Smooth muscle cell (in vitro differentiated cells): Measurements from ENCODE around the gene NEDD4L. TPM values are rescaled to one million over a fixed set of nuclear protein-coding genes. Genes with fewer than 3 reads are reported as not detected.

Source experiments
- DNase-seq: peaks from one replicate; lab custom pipeline; 2025; ENCODE audit not compliant: unreplicated experiment; lab: John Stamatoyannopoulos, UW
- H2AFZ ChIP-seq: fragments of 200-600 bp; sonication (generic); 2 replicates; pipeline ENCODE4 v1.6.0; 2016; ENCODE audit warnings: antibody characterized with exemption, low read depth, mild to moderate bottlenecking
- H3F3A ChIP-seq: fragments of 200-600 bp; sonication (generic); 2 replicates; pipeline ENCODE4 v1.6.0; 2017; ENCODE audit warnings: antibody characterized with exemption, low read depth
- H3K27ac ChIP-seq: fragments of 200-600 bp; sonication (generic); 2 replicates; pipeline ENCODE4 v1.5.1; 2016; ENCODE audit warnings: low read depth, mild to moderate bottlenecking
- H3K27me3 ChIP-seq: fragments of 200-600 bp; sonication (generic); 2 replicates; pipeline ENCODE4 v1.6.1; 2016; ENCODE audit warnings: low read depth, mild to moderate bottlenecking
- H3K36me3 ChIP-seq: fragments of 200-600 bp; sonication (generic); 2 replicates; pipeline ENCODE4 v1.5.1; 2016; ENCODE audit warnings: low read depth
- H3K4me1 ChIP-seq: fragments of 200-600 bp; sonication (generic); 2 replicates; pipeline ENCODE4 v1.5.1; 2016; ENCODE audit warnings: low read depth
- H3K4me2 ChIP-seq: fragments of 200-600 bp; sonication (generic); 2 replicates; pipeline ENCODE4 v1.6.0; 2016; ENCODE audit warnings: mild to moderate bottlenecking
- H3K4me3 ChIP-seq: fragments of 200-600 bp; sonication (generic); 2 replicates; pipeline ENCODE4 v1.5.1; 2016; ENCODE audit warnings: mild to moderate bottlenecking
- H3K79me2 ChIP-seq: fragments of 200-600 bp; sonication (generic); 2 replicates; pipeline ENCODE4 v1.6.0; 2016; ENCODE audit warnings: low read depth, mild to moderate bottlenecking
- H3K9ac ChIP-seq: fragments of 200-600 bp; sonication (generic); 2 replicates; pipeline ENCODE4 v1.6.0; 2016; ENCODE audit warnings: low read depth
- H3K9me3 ChIP-seq: fragments of 200-600 bp; sonication (generic); replicated peaks from 2 replicates; pipeline ENCODE4 v1.5.1; 2016; ENCODE audit warnings: low read depth
- H4K20me1 ChIP-seq: fragments of 200-600 bp; sonication (generic); 2 replicates; pipeline ENCODE4 v1.6.0; 2016; ENCODE audit warnings: low read depth
- WGBS: methylation state at CpG from one replicate; pipeline ENCODE4 v1.1.7; 2016; ENCODE audit warnings: low lambda C conversion rate; 5-methylcytosine and 5-hydroxymethylcytosine counted together
- polyA plus RNA-seq: library from polyadenylated mRNA; unstranded; fragments of >200 nt; fragmentation: Nextera tagmentation; extraction: Ambion mirVana; gene quantifications from 2 replicates; pipeline ENCODE4 v1.2.1, GENCODE V29; 2016
- total RNA-seq: library from RNA; depleted of rRNA; stranded (reverse); fragments of >200 nt; gene quantifications from 2 replicates; pipeline ENCODE4 v1.2.3, GENCODE V29; 2014
- TF ChIP-seq, protein P1 (sequence below): fragments of 200-600 bp; sonication (generic); IDR thresholded peaks from 2 replicates; pipeline ENCODE4 v1.5.1; 2017; ENCODE audit warnings: borderline replicate concordance, mild to moderate bottlenecking, antibody characterized with exemption; ENCODE audit not compliant: insufficient read depth, poor library complexity, severe bottlenecking

The NEDD4L gene
- total and polyA plus RNA-seq, 2 experiments from 2014 or later = 8.7 to 41.3 TPM

DNA sequence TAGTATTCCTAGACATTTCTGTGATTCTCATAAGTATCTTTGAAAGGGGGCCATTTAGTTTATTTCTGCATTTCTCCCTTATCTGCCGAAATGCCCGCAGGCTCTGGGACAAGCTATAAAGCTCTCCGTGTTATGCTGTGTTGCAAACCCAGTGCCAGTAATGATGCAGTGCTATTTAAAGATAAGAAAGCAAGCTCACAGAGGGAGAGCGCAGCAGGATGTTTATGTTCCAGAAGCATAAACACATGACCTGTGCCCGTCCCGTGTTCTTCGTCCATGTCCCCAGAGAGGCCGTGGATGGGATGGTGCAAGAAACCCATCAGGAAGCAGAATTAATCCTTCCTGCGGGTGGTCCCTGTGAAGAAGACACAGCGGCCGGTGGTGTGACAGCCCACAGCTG lies 99.4 kb downstream of the NEDD4L start:
- Histone ChIP-seq H3K9ac (no peak overlapping the region), H3K79me2 (no peaks in the 10 kb centered on the region), H3K4me3 (peak overlapping the region; percentile 27)

DNA sequence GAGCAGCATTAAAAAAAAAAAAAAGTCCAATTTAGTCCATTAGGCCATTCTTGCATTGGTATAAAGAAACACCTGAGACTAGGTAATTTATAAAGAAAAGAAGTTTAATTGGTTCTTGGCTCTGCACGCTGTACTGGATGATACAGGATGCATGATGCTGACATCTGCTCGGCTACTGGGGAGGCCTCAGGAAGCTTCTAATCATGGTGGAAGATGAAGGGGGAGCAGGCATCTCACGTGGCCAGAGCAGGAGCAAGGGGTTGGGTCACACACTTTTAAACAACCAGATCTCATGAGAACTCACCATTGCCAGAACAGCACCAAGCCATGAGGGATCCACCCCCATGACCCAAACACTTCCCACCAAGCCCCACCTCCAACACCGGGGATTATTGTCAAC lies 100.1 kb downstream of the NEDD4L start:
- no peaks in the 10 kb centered on the region for H3K9me3 ChIP-seq
- H3K4me1 ChIP-seq = no peaks in the 10 kb centered on the region
- no peak overlapping the region for H3K4me2 ChIP-seq
- H3K27ac ChIP-seq = no peak overlapping the region
- no peak for DNase-seq
- H3K27me3 ChIP-seq = no peaks in the 10 kb centered on the region
- no peaks in the 10 kb centered on the region for H3K79me2 ChIP-seq
- 94% methylated on average over 4 of the region's 4 CpGs for WGBS
- H3K9ac ChIP-seq = no peak overlapping the region
- H3K36me3 ChIP-seq = no peaks in the 10 kb centered on the region
- TF ChIP-seq, protein P1, sequence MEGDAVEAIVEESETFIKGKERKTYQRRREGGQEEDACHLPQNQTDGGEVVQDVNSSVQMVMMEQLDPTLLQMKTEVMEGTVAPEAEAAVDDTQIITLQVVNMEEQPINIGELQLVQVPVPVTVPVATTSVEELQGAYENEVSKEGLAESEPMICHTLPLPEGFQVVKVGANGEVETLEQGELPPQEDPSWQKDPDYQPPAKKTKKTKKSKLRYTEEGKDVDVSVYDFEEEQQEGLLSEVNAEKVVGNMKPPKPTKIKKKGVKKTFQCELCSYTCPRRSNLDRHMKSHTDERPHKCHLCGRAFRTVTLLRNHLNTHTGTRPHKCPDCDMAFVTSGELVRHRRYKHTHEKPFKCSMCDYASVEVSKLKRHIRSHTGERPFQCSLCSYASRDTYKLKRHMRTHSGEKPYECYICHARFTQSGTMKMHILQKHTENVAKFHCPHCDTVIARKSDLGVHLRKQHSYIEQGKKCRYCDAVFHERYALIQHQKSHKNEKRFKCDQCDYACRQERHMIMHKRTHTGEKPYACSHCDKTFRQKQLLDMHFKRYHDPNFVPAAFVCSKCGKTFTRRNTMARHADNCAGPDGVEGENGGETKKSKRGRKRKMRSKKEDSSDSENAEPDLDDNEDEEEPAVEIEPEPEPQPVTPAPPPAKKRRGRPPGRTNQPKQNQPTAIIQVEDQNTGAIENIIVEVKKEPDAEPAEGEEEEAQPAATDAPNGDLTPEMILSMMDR = no peak
- no peaks in the 10 kb centered on the region for H4K20me1 ChIP-seq
- H3K4me3 ChIP-seq = no peak overlapping the region
- H3F3A ChIP-seq = no peaks in the 10 kb centered on the region
- H2AFZ ChIP-seq = no peak overlapping the region

More for the DNA sequence above, 99.4 kb downstream of the NEDD4L start:
- peak; percentile 13 for DNase-seq
- no peaks in the 10 kb centered on the region for H3K27me3 ChIP-seq
- H3K27ac ChIP-seq = peak overlapping the region; percentile 24
- TF ChIP-seq, protein P1 = no peak
- no peaks in the 10 kb centered on the region for H3K4me1 ChIP-seq
- H3K36me3 ChIP-seq = no peaks in the 10 kb centered on the region
- no peaks in the 10 kb centered on the region for H4K20me1 ChIP-seq
- no peaks in the 10 kb centered on the region for H3K9me3 ChIP-seq
- no peaks in the 10 kb centered on the region for H3F3A ChIP-seq
- H2AFZ ChIP-seq = no peak overlapping the region
- H3K4me2 ChIP-seq = peak overlapping the region; percentile 78
- 27% methylated on average over 11 of the region's 11 CpGs for WGBS

DNA sequence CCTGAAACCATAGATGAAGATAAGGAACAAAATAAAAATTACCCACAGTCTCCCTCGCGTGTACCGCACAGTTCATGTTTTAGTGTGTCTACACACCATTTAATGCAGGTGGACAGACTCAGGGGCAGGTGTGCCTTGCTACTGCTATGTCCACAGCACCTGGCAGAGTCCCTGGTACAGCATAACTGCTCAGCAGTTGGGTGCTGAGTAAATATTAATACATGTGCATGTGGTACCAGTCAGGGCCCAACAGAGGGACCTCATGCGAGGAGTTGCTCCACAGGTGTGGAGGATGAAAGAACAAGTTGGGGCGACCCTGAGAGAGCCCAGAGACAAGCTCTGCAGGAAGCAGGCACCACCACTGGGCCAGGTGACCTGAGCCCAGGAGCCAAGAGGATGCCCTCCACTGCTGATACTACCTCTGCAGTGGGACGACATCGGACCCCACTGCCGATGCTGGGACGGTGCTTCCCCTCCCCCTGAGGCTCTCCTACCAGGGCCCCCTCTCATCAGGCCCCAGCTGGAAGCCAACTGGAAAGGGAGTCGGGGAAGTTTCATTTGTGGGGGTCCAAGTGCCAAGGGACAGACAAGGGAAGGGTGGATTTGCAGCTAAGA lies 100.8 kb downstream of the NEDD4L start:
- Histone ChIP-seq H3F3A (no peaks in the 10 kb centered on the region), H3K4me2 (no peak overlapping the region), H3K4me1 (no peaks in the 10 kb centered on the region), H3K36me3 (no peaks in the 10 kb centered on the region), H2AFZ (no peak overlapping the region), H4K20me1 (no peaks in the 10 kb centered on the region), H3K79me2 (no peaks in the 10 kb centered on the region), H3K4me3 (no peak overlapping the region), H3K27me3 (no peaks in the 10 kb centered on the region), H3K9ac (no peak overlapping the region), H3K27ac (no peak overlapping the region), H3K9me3 (no peaks in the 10 kb centered on the region)
- no peak for DNase-seq
- 95% methylated on average over 10 of the region's 10 CpGs for WGBS
- TF ChIP-seq, protein P1 = no peak

DNA sequence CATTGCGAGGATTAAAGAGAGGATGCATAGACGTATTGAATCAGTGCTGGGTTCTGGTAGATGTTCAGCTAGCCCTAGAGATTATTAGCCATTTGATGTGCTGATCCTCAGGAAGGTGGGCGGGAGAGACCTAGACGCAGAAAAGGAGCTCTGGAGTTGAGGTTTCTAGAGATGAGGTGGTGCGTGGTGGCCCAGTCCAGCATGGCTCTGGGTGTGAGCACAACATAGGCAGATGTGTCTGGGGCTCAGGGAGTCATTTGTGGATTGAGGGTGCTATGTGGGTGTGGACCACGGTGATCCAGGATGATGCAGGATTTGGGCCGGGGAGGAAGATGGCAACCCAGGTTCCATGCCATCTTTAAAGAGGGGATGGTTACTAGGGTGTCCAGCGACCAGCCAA lies 102.1 kb downstream of the NEDD4L start:
- WGBS = 75% methylated on average over 8 of the region's 8 CpGs

More for the DNA sequence above, 102.1 kb downstream of the NEDD4L start:
- Histone ChIP-seq H3K27me3 (no peaks in the 10 kb centered on the region), H4K20me1 (no peaks in the 10 kb centered on the region), H3K79me2 (no peaks in the 10 kb centered on the region), H3K4me1 (no peaks in the 10 kb centered on the region), H3K4me2 (no peak overlapping the region), H3K27ac (no peak overlapping the region), H2AFZ (no peak overlapping the region), H3K36me3 (no peaks in the 10 kb centered on the region), H3K9me3 (no peaks in the 10 kb centered on the region), H3K4me3 (no peak overlapping the region), H3K9ac (no peak overlapping the region), H3F3A (no peaks in the 10 kb centered on the region)
- DNase-seq = no peak
- TF ChIP-seq, protein P1 = no peak
